Skeletal muscle tissue (tissue), 4 donors: Measurements from ENCODE around the gene KIAA1328. TPM values are rescaled to one million over a fixed set of nuclear protein-coding genes. Genes with fewer than 3 reads are reported as not detected.

Experiments used
- H3K27ac ChIP-seq: one replicate; pipeline ENCODE4 v1.7.0; 2013; ENCODE audit warnings: mild to moderate bottlenecking, low read depth, low read length, inconsistent platforms
- H3K27me3 ChIP-seq, 3 donors: one replicate each; pipeline ENCODE4 v1.7.0; 2013; ENCODE audit warnings: low read length in 3 of 3; ENCODE audit not compliant: control insufficient read depth in 3 of 3, insufficient read depth in 3 of 3
- H3K36me3 ChIP-seq, 3 donors: one replicate each; pipeline ENCODE4 v1.7.0; 2013; ENCODE audit warnings: low read length in 3 of 3; ENCODE audit not compliant: control insufficient read depth in 3 of 3, insufficient read depth in 3 of 3
- H3K4me1 ChIP-seq, 3 donors: one replicate each; pipeline ENCODE4 v1.7.0; 2013; ENCODE audit warnings: low read length in 3 of 3, mild to moderate bottlenecking in 3 of 3; ENCODE audit not compliant: control insufficient read depth in 3 of 3, insufficient read depth in 3 of 3
- H3K4me3 ChIP-seq, 3 donors: one replicate each; pipeline ENCODE4 v1.7.0; 2013; ENCODE audit warnings: low read length in 3 of 3
- H3K9ac ChIP-seq, 3 donors: one replicate each; pipeline ENCODE4 v1.7.0; 2013; ENCODE audit warnings: low read length in 3 of 3, mild to moderate bottlenecking in 3 of 3, moderate library complexity in 2 of 3, low read depth in 1 of 3
- H3K9me3 ChIP-seq, 3 donors: one replicate each; pipeline ENCODE4 v1.7.0; 2013; ENCODE audit warnings: low read length in 3 of 3; ENCODE audit not compliant: control insufficient read depth in 3 of 3
- total RNA-seq: library from RNA; depleted of rRNA; stranded (reverse); fragments of >200 nt; gene quantifications from one replicate; pipeline ENCODE4 v1.2.3, GENCODE V29; 2014
- donor health status: Osteomylitis.

Gene KIAA1328
- total RNA-seq, 1 donor from 2014 or later, result 16.2 TPM

- Histone ChIP-seq H3K27ac (no peak overlapping the region), H3K9me3 (peaks cover 0 to 2% (median 2%) of the 10 kb centered on the region in 3 donors), H3K27me3 (no peaks in the 10 kb centered on the region), H3K4me3 (no peak overlapping the region), H3K36me3 (no peaks in the 10 kb centered on the region), H3K4me1 (no peaks in the 10 kb centered on the region), H3K9ac (no peak overlapping the region)
Observed at GRCh38 chr18:37207343-37207742, 378.4 kb downstream of the KIAA1328 start.

GRCh38 chr18:37210781-37211180, 381.9 kb downstream of the KIAA1328 start:
- Histone ChIP-seq H3K4me1 (no peaks in the 10 kb centered on the region), H3K9me3 (peaks cover 0 to 2% (median 0%) of the 10 kb centered on the region in 3 donors), H3K27me3 (no peaks in the 10 kb centered on the region), H3K4me3 (no peak overlapping the region), H3K9ac (no peak overlapping the region), H3K27ac (no peak overlapping the region), H3K36me3 (no peaks in the 10 kb centered on the region)

GRCh38 chr18:37218022-37218590, 389.2 kb downstream of the KIAA1328 start:
- H3K27ac ChIP-seq, result no peak overlapping the region
- no peaks in the 10 kb centered on the region for H3K27me3 ChIP-seq
- peaks cover 0 to 2% (median 0%) of the 10 kb centered on the region in 3 donors for H3K9me3 ChIP-seq
- no peak overlapping the region for H3K9ac ChIP-seq
- H3K36me3 ChIP-seq, result no peaks in the 10 kb centered on the region
- no peaks in the 10 kb centered on the region for H3K4me1 ChIP-seq
- H3K4me3 ChIP-seq, result no peak overlapping the region

GRCh38 chr18:37219257-37219656, 390.3 kb downstream of the KIAA1328 start:
- Histone ChIP-seq H3K27me3 (no peaks in the 10 kb centered on the region), H3K9ac (no peak overlapping the region), H3K36me3 (no peaks in the 10 kb centered on the region), H3K27ac (no peak overlapping the region), H3K4me1 (no peaks in the 10 kb centered on the region), H3K9me3 (no peaks in the 10 kb centered on the region), H3K4me3 (no peak overlapping the region)

- Histone ChIP-seq H3K4me3 (no peak overlapping the region), H3K9ac (no peak overlapping the region), H3K36me3 (no peaks in the 10 kb centered on the region), H3K9me3 (no peaks in the 10 kb centered on the region), H3K4me1 (no peaks in the 10 kb centered on the region), H3K27ac (no peak overlapping the region), H3K27me3 (no peaks in the 10 kb centered on the region)
Observed at GRCh38 chr18:37222354-37222998, 393.5 kb downstream of the KIAA1328 start.

GRCh38 chr18:37222999-37223378, 394.1 kb downstream of the KIAA1328 start:
- no peaks in the 10 kb centered on the region for H3K27me3 ChIP-seq
- H3K9me3 ChIP-seq, result no peaks in the 10 kb centered on the region
- H3K27ac ChIP-seq, result no peak overlapping the region
- H3K36me3 ChIP-seq, result no peaks in the 10 kb centered on the region
- H3K4me1 ChIP-seq, result no peaks in the 10 kb centered on the region
- no peak overlapping the region for H3K4me3 ChIP-seq
- no peak overlapping the region for H3K9ac ChIP-seq

- no peaks in the 10 kb centered on the region for H3K27me3 ChIP-seq
- H3K4me3 ChIP-seq, result no peak overlapping the region
- no peaks in the 10 kb centered on the region for H3K4me1 ChIP-seq
- H3K27ac ChIP-seq, result no peak overlapping the region
- H3K9ac ChIP-seq, result no peak overlapping the region
- no peaks in the 10 kb centered on the region for H3K36me3 ChIP-seq
- no peaks in the 10 kb centered on the region for H3K9me3 ChIP-seq
Observed at GRCh38 chr18:37225279-37225678, 396.4 kb downstream of the KIAA1328 start.

- Histone ChIP-seq H3K36me3 (no peaks in the 10 kb centered on the region), H3K4me3 (no peak overlapping the region)
Observed at GRCh38 chr18:37230768-37231167, 401.8 kb downstream of the KIAA1328 start.

GRCh38 chr18:37231251-37231650, 402.3 kb downstream of the KIAA1328 start:
- H3K9me3 ChIP-seq, result no peaks in the 10 kb centered on the region
- H3K36me3 ChIP-seq, result no peaks in the 10 kb centered on the region
- no peak overlapping the region for H3K27ac ChIP-seq
- no peaks in the 10 kb centered on the region for H3K27me3 ChIP-seq
- H3K4me3 ChIP-seq, result no peak overlapping the region
- H3K9ac ChIP-seq, result no peak overlapping the region
- no peaks in the 10 kb centered on the region for H3K4me1 ChIP-seq

More at GRCh38 chr18:37230768-37231167, 401.8 kb downstream of the KIAA1328 start:
- Histone ChIP-seq H3K27ac (no peak overlapping the region), H3K9me3 (no peaks in the 10 kb centered on the region), H3K27me3 (no peaks in the 10 kb centered on the region), H3K9ac (no peak overlapping the region), H3K4me1 (no peaks in the 10 kb centered on the region)

- Histone ChIP-seq H3K27ac (no peak overlapping the region), H3K27me3 (no peaks in the 10 kb centered on the region), H3K9me3 (no peaks in the 10 kb centered on the region), H3K4me1 (no peaks in the 10 kb centered on the region), H3K4me3 (no peak overlapping the region), H3K9ac (no peak overlapping the region), H3K36me3 (no peaks in the 10 kb centered on the region)
Observed at GRCh38 chr18:37235583-37235982, 406.7 kb downstream of the KIAA1328 start.
